Karpas-422 (cell line): ENCODE data around the gene PPP1R13L. TPM values are rescaled to one million over a fixed set of nuclear protein-coding genes. Genes with fewer than 3 reads are reported as not detected.
A peak's percentile ranks its signal among the peaks of the same experiment; 100 is the strongest.
"Not testable (repeated sequence)": the region's sequence is repeated elsewhere in the genome, so short reads cannot be mapped to it uniquely, and the experiment has no call there.

ENCODE experiments used
- DNase-seq: peaks from one replicate; pipeline ENCODE4 v3.0.0-alpha.2; 2015
- H2AFZ ChIP-seq: fragments of 200-600 bp; sonication (generic); 2 replicates; pipeline ENCODE4 v1.6.1; 2014; ENCODE audit warnings: antibody characterized with exemption, low read length, mixed read lengths
- H3K27ac ChIP-seq: fragments of 200-600 bp; sonication (generic); 2 replicates; pipeline ENCODE4 v1.5.1; 2014; ENCODE audit warnings: mild to moderate bottlenecking, low read length, moderate library complexity
- H3K27me3 ChIP-seq: fragments of 200-600 bp; sonication (generic); 2 replicates; pipeline ENCODE4 v1.6.1; 2014; ENCODE audit warnings: low read length, mixed read lengths
- H3K36me3 ChIP-seq: fragments of 200-600 bp; sonication (generic); 2 replicates; pipeline ENCODE4 v1.6.1; 2014; ENCODE audit warnings: low read length, mixed read lengths; ENCODE audit not compliant: insufficient read depth
- H3K4me1 ChIP-seq: fragments of 200-600 bp; sonication (generic); 2 replicates; pipeline ENCODE4 v1.6.1; 2014; ENCODE audit warnings: mild to moderate bottlenecking, low read length, mixed read lengths
- H3K4me2 ChIP-seq: fragments of 200-600 bp; sonication (generic); 2 replicates; pipeline ENCODE4 v1.6.1; 2014; ENCODE audit warnings: low read length, low read depth, mild to moderate bottlenecking; ENCODE audit not compliant: poor library complexity, severe bottlenecking
- H3K4me3 ChIP-seq: fragments of 200-600 bp; sonication (generic); 2 replicates; pipeline ENCODE4 v1.5.1; 2014; ENCODE audit warnings: mild to moderate bottlenecking, antibody characterized with exemption, low read length, mixed read lengths
- H3K79me2 ChIP-seq: fragments of 200-600 bp; sonication (generic); 2 replicates; pipeline ENCODE4 v1.6.1; 2014; ENCODE audit warnings: mild to moderate bottlenecking, low read length, mixed read lengths
- H3K9ac ChIP-seq: fragments of 200-600 bp; sonication (generic); 2 replicates; pipeline ENCODE4 v1.6.0; 2014; ENCODE audit warnings: low read length
- H3K9me2 ChIP-seq: fragments of 200-600 bp; sonication (generic), shearing (Covaris generic); replicated peaks from 2 replicates; pipeline ENCODE4 v1.6.0; 2014; ENCODE audit warnings: mild to moderate bottlenecking, low read length, moderate library complexity; ENCODE audit not compliant: insufficient read depth
- H3K9me3 ChIP-seq: fragments of 300-700, 200-600 bp; sonication (generic); 2 replicates; pipeline ENCODE4 v1.6.1; 2014; ENCODE audit warnings: low read length, mixed read lengths
- H4K20me1 ChIP-seq: fragments of 200-600 bp; sonication (generic); 2 replicates; pipeline ENCODE4 v1.6.1; 2014; ENCODE audit warnings: mild to moderate bottlenecking, antibody characterized with exemption, low read length, low read depth; ENCODE audit not compliant: insufficient read depth
- total RNA-seq: library from RNA; depleted of rRNA; stranded (reverse); fragments of >200 nt; shearing (Covaris generic); gene quantifications from 2 replicates; pipeline ENCODE4 v1.2.3, GENCODE V29; 2014; ENCODE audit warnings: low replicate concordance

Gene PPP1R13L
- total RNA-seq, 1 experiment from 2014 or later: 1.1 TPM

DNA sequence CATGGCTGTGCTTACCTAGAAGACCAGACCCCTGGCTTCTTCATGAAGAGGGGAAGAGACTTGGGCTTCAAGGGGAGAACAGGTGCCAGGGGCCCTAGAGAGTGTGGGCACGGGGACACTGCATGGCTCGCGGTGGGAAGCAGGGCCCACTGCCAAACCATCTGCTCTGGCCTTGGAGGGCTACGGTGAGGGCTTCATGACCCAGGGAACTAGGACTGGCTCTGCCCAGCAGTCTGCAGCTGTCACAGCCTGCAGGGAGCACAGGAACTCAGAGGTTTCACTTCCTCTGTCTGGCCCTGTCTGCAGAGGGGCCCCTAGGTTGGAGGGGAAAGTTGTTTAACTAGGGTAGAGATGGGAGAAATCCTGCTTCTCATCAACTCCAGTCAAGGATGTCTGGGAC, 14.5 kb upstream of the PPP1R13L start:
- Histone ChIP-seq H3K27ac (peak overlapping the region; percentile 87), H3K79me2 (peaks cover 14% of the 10 kb centered on the region), H3K36me3 (peaks cover 10% of the 10 kb centered on the region), H4K20me1 (no peaks in the 10 kb centered on the region), H2AFZ (no peak overlapping the region), H3K9ac (peak overlapping the region; percentile 70), H3K4me1 (peaks cover 39% of the 10 kb centered on the region), H3K27me3 (no peaks in the 10 kb centered on the region), H3K9me3 (no peaks in the 10 kb centered on the region), H3K9me2 (no peaks in the 10 kb centered on the region), H3K4me2 (peak overlapping the region; percentile 70), H3K4me3 (peak overlapping the region; percentile 57; the same call in 1 of the 2 replicates)
- DNase-seq: peak; percentile 90

DNA sequence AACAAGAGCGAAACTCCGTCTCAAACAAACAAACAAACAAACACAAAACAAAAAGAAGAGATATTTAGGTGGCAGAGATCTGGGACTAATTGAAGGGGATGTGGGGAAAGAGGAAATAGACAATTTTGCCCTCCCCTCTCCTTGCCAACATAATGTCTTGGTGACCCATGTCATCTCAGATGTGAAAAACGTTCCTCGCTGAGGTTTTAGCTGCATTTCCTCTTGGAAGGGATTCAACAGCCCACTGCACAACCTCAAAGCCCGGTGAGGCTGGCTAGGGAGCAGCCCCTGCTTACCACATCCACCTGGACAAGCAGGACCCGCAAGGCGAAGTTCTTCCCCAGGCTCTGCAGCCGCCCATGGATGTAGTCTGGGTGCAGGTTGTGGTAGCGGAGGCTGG, 13.9 kb upstream of the PPP1R13L start:
- peak overlapping the region; percentile 87 for H3K27ac ChIP-seq
- no peaks in the 10 kb centered on the region for H3K27me3 ChIP-seq
- H3K79me2 ChIP-seq: peaks cover 14% of the 10 kb centered on the region
- DNase-seq: no peak
- peaks cover 33% of the 10 kb centered on the region for H3K4me1 ChIP-seq
- peaks cover 11% of the 10 kb centered on the region for H3K36me3 ChIP-seq
- peak overlapping the region; percentile 70 for H3K4me2 ChIP-seq
- no peaks in the 10 kb centered on the region for H3K9me3 ChIP-seq
- no peaks in the 10 kb centered on the region for H4K20me1 ChIP-seq
- H3K9me2 ChIP-seq: no peaks in the 10 kb centered on the region
- no peak overlapping the region for H2AFZ ChIP-seq
- peak overlapping the region; percentile 57; the same call in 1 of the 2 replicates for H3K4me3 ChIP-seq
- peak overlapping the region; percentile 70 for H3K9ac ChIP-seq

DNA sequence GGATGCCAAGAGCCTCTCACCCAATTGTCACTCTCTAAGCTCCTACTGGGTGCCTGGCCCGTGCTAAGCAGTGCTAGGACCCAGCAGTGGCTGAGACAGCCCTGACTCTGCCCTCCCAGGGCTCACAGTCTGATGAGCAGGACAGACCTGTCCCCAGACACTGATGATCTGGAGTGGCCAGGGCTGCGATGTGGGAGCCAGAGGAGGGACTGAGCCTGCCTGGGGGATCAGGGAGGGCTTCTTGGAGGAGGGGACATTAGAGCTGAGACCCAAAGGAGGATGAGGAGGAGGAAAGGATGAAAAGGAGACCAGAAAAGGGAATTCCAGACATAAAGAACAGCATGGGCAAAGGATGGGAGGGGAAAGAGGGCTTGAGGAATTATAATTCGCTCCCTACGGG, 12.3 kb upstream of the PPP1R13L start:
- no peak overlapping the region for H3K9ac ChIP-seq
- H4K20me1 ChIP-seq: no peaks in the 10 kb centered on the region
- no peak overlapping the region for H3K4me3 ChIP-seq
- H3K36me3 ChIP-seq: peaks cover 16% of the 10 kb centered on the region
- no peaks in the 10 kb centered on the region for H3K9me3 ChIP-seq
- H3K4me2 ChIP-seq: no peak overlapping the region
- peaks cover 23% of the 10 kb centered on the region for H3K4me1 ChIP-seq
- no peak overlapping the region for H3K27ac ChIP-seq
- no peaks in the 10 kb centered on the region for H3K27me3 ChIP-seq
- peaks cover 4% of the 10 kb centered on the region for H3K79me2 ChIP-seq
- no peaks in the 10 kb centered on the region for H3K9me2 ChIP-seq
- no peak for DNase-seq
- no peak overlapping the region for H2AFZ ChIP-seq

- Histone ChIP-seq H3K36me3 (peaks cover 18% of the 10 kb centered on the region), H4K20me1 (no peaks in the 10 kb centered on the region), H3K9me2 (no peaks in the 10 kb centered on the region), H3K9me3 (no peaks in the 10 kb centered on the region), H3K79me2 (no peaks in the 10 kb centered on the region), H3K9ac (no peak overlapping the region), H3K4me1 (peaks cover 8% of the 10 kb centered on the region), H3K27me3 (no peaks in the 10 kb centered on the region), H2AFZ (no peak overlapping the region), H3K27ac (no peak overlapping the region), H3K4me3 (no peak overlapping the region), H3K4me2 (no peak overlapping the region)
- no peak for DNase-seq
Measured at GRCh38 chr19:45414468-45414867, 9.6 kb upstream of the PPP1R13L start.

GRCh38 chr19:45413497-45413896, 8.6 kb upstream of the PPP1R13L start:
- Histone ChIP-seq H3K27ac (no peak overlapping the region), H3K36me3 (peaks cover 18% of the 10 kb centered on the region), H3K4me1 (no peaks in the 10 kb centered on the region)

GRCh38 chr19:45410330-45410729, 5.5 kb upstream of the PPP1R13L start:
- H3K79me2 ChIP-seq: peaks cover 21% of the 10 kb centered on the region
- H3K9me2 ChIP-seq, H3K9ac ChIP-seq, H2AFZ ChIP-seq, H3K27ac ChIP-seq, H3K36me3 ChIP-seq, H3K4me2 ChIP-seq, DNase-seq, H4K20me1 ChIP-seq, H3K4me3 ChIP-seq, H3K9me3 ChIP-seq, H3K27me3 ChIP-seq: not testable (repeated sequence)
- H3K4me1 ChIP-seq: peaks cover 20% of the 10 kb centered on the region

More at GRCh38 chr19:45413497-45413896, 8.6 kb upstream of the PPP1R13L start:
- Histone ChIP-seq H3K9ac (no peak overlapping the region), H3K4me2 (no peak overlapping the region), H3K9me2 (no peaks in the 10 kb centered on the region), H3K27me3 (no peaks in the 10 kb centered on the region), H3K79me2 (peaks cover 3% of the 10 kb centered on the region; the same call in 1 of the 2 replicates), H2AFZ (no peak overlapping the region), H4K20me1 (no peaks in the 10 kb centered on the region), H3K4me3 (no peak overlapping the region), H3K9me3 (no peaks in the 10 kb centered on the region)
- DNase-seq: no peak

DNA sequence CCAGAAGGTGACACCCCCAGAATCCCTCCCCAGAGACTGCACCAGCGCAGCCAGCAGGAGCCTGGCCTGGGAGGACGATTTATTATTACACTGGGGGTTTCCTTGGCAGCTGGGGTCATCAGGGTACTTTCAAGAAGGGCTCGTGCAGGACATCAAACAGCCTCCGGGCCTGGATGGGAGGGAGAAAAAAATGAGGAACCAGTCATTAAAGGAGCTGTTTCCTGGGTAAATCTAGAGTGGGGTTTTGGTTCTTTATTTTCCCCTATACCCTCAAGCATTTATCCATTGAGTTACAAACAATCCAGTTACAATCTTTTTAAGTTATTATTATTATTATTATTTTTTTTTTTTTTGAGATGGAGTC, 4.7 kb upstream of the PPP1R13L start:
- H3K79me2 ChIP-seq: peaks cover 21% of the 10 kb centered on the region
- no peak overlapping the region for H3K9ac ChIP-seq
- peaks cover 28% of the 10 kb centered on the region for H3K4me1 ChIP-seq
- H3K36me3 ChIP-seq: peaks cover 8% of the 10 kb centered on the region; the same call in 1 of the 2 replicates
- no peaks in the 10 kb centered on the region for H3K9me2 ChIP-seq
- no peaks in the 10 kb centered on the region for H3K27me3 ChIP-seq
- H3K27ac ChIP-seq: no peak overlapping the region
- no peak overlapping the region for H2AFZ ChIP-seq
- DNase-seq: no peak
- no peaks in the 10 kb centered on the region for H4K20me1 ChIP-seq
- H3K4me3 ChIP-seq: no peak overlapping the region
- no peak overlapping the region for H3K4me2 ChIP-seq
- H3K9me3 ChIP-seq: no peaks in the 10 kb centered on the region

DNA sequence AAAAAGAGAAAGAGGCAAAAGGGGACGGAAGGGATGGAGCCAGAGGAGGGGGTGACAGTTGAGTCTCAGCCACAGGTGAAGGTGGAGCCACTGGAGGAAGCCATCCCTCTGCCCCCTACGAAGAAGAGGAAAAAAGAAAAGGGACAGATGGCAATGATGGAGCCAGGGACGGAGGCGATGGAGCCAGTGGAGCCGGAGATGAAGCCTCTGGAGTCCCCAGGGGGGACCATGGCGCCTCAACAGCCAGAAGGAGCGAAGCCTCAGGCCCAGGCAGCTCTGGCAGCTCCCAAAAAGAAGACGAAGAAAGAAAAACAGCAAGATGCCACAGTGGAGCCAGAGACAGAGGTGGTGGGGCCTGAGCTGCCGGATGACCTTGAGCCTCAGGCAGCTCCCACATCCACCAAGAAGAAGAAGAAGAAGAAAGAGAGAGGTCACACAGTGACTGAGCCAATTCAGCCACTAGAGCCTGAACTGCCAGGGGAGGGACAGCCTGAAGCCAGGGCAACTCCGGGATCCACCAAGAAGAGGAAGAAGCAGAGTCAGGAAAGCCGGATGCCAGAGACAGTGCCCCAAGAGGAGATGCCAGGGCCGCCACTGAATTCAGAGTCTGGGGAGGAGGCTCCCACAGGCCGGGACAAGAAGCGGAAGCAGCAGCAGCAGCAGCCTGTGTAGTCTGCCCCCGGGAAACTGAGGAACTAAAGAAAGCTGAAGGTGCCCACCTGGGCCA, 4.1 kb upstream of the PPP1R13L start:
- Histone ChIP-seq H3K4me3 (no peak overlapping the region), H4K20me1 (no peaks in the 10 kb centered on the region), H3K9ac (no peak overlapping the region), H3K9me3 (no peaks in the 10 kb centered on the region), H3K79me2 (peaks cover 21% of the 10 kb centered on the region), H3K4me1 (peaks cover 33% of the 10 kb centered on the region), H2AFZ (no peak overlapping the region), H3K9me2 (no peaks in the 10 kb centered on the region), H3K36me3 (peaks cover 8% of the 10 kb centered on the region; the same call in 1 of the 2 replicates), H3K27ac (no peak overlapping the region), H3K27me3 (no peaks in the 10 kb centered on the region), H3K4me2 (no peak overlapping the region)
- no peak for DNase-seq
